ENCODE measurements around the gene PATZ1.

Gene PATZ1

DNA sequence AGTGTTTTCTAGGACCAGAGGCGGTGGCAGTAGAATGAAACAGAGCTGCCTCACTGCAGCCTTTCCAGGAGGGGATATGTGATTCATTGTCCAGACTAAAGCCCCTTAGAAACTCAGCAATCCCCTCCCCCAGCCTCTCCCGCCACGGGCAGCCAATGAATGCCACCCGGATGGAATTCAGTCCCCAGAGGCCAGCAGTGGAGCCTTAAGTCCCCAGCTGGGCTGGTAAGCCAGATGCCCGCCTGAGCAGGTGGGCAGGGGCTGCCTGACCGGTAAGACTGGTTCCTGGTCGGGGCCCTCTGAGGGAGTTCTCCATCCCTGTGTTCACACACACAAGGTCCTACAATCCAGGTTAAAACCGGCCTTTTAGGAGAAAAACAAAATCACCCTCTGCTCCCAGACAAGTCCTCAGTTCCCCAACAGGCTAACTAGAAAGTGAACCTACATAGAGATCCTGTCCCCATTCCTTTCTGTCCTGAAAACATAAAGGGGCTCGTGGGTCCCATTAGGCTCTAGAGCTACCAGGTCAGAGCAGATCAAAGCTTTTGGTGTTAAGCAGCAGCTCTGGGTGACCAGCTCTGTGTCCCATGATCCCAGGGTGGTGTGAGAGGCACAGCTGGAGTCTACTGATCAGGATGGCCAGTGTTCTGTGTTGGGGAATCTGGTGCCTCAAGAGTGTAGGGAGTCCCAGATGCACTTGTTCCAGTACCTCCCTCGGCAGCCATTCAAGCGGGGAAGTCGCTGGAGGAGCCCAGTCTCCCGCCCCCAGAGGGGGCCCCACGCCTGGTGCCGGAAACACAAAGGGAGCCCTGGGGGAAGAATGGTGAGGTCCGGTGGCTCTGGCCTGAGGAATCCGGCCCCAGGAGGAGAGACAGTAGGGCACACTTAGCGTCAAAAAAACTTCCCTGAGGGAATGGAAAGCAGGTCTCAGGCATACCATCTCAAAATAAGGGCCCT, 2.6 kb downstream of the PATZ1 start:
- H2AFZ ChIP-seq (ENCODE audit: low read length, unreplicated experiment) = no peak overlapping the region
- H3K27ac ChIP-seq (ENCODE audit: low read depth, low read length) = no peak overlapping the region
- no peaks in the 10 kb centered on the region for H3K27me3 ChIP-seq (ENCODE audit: insufficient read depth, low read length)
- H3K4me3 ChIP-seq (ENCODE audit: low read depth, low read length) = peak overlapping the region; percentile 88
- peaks cover 7% of the 10 kb centered on the region for H3K79me2 ChIP-seq (ENCODE audit: control insufficient read depth, insufficient read depth, low read length, unreplicated experiment)
- H3K36me3 ChIP-seq (ENCODE audit: insufficient read depth, low read length) = no peaks in the 10 kb centered on the region
- H3K4me1 ChIP-seq (ENCODE audit: control insufficient read depth, insufficient read depth, low read length, unreplicated experiment) = peaks cover 20% of the 10 kb centered on the region

DNA sequence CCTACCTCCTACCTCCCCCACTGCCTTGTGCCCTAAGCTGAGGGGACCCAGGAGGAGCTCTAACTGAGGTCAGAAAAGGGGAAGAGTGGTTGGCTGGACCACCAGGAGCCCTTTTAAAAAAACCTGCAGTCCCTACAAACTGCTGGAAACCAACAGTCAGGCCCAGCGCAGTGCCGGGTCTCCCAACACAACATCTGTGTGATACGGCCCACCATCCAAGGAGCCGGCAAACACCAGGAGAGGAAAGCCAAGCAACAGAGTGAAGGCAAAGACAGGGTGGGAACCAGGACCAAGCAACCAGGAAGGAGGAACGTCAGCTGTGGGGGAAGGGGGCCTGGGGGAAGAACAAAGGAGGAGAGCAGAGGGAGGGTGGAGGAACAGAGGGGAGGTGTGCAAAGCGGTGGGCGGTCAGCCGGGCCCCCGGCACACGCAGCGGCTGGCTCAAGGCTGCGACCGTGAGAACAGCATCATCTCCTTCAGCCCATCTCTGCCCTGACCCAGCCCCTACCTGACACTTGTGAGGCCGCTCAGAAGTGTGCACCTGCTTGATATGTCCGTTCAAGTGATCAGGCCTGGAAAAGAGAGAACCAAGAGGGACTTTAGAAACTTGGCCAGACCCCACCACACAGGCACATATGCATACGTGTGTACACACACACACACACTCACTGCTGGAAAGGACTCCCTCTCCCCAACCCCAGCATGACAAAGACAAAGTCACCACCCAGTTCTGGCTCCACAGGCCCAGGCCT, 3.6 kb downstream of the PATZ1 start:
- Histone ChIP-seq H3K27ac (ENCODE audit: low read depth, low read length) (no peak overlapping the region), H2AFZ (ENCODE audit: low read length, unreplicated experiment) (no peak overlapping the region), H3K79me2 (ENCODE audit: control insufficient read depth, insufficient read depth, low read length, unreplicated experiment) (peaks cover 7% of the 10 kb centered on the region), H3K27me3 (ENCODE audit: insufficient read depth, low read length) (no peaks in the 10 kb centered on the region), H3K4me1 (ENCODE audit: control insufficient read depth, insufficient read depth, low read length, unreplicated experiment) (peaks cover 20% of the 10 kb centered on the region), H3K36me3 (ENCODE audit: insufficient read depth, low read length) (no peaks in the 10 kb centered on the region), H3K4me3 (ENCODE audit: low read depth, low read length) (no peak overlapping the region)

DNA sequence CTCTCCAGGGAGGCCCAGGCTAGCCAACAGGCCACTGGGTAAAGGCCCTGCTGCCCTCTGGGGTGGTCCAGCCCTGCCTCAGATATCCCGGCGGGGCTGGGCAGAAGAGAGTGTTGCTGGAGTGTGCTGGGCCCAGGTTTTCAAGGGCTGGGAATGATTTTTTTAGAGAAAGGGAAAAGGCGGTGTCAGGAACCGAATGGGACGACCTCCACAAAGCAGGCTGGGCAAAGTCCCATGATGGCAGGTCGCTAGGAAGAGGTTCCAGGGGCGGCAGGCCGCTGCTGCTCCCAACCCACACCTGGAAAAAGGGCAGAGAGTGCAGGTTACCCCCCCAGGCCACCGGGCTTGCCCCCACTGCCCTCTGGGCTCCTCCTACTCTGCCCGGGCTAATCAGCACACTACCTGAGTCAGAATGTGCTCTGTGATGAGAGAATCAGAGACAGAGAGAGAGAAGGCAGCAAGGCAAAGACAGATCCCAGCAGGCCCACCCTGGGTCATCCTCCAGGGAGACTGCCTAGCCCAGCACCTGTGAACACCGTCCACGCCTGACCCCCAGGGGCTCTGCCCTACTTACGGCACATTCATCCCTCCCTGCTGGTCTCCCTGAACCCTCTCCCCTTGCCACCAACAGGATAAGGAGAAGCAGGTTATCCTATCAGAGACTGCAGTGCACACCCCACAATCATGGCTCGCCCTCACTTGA, 4.6 kb downstream of the PATZ1 start:
- Histone ChIP-seq H3K4me3 (ENCODE audit: low read depth, low read length) (no peak overlapping the region), H3K27me3 (ENCODE audit: insufficient read depth, low read length) (no peaks in the 10 kb centered on the region), H3K27ac (ENCODE audit: low read depth, low read length) (no peak overlapping the region), H3K36me3 (ENCODE audit: insufficient read depth, low read length) (no peaks in the 10 kb centered on the region), H2AFZ (ENCODE audit: low read length, unreplicated experiment) (no peak overlapping the region), H3K79me2 (ENCODE audit: control insufficient read depth, insufficient read depth, low read length, unreplicated experiment) (peaks cover 7% of the 10 kb centered on the region), H3K4me1 (ENCODE audit: control insufficient read depth, insufficient read depth, low read length, unreplicated experiment) (peaks cover 23% of the 10 kb centered on the region)

DNA sequence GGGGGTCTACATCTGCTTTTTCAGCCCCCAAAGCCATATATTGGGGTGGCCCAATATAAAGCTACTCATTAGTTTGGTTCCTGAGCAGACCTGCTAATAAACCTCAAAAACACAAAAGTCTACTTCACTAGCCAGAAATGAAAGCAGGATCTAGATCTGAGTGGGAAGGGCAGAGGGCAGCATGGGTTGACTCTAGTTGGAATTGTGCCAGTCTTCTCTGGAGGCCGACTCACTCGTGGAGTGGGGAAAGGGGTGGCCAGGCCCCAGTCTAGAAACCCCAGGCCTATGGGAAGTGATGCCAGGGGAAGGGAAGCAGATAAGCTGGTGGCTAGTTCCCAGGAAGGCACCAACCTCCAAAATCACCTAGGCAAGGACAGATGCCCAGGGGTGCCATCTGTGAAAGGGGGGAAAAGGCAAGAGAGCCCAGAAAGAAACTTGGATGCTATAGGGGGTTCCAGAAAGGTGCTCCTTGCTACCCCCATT, 5.3 kb downstream of the PATZ1 start:
- no peak overlapping the region for H3K27ac ChIP-seq (ENCODE audit: low read depth, low read length)
- no peak overlapping the region for H3K4me3 ChIP-seq (ENCODE audit: low read depth, low read length)
- peaks cover 23% of the 10 kb centered on the region for H3K4me1 ChIP-seq (ENCODE audit: control insufficient read depth, insufficient read depth, low read length, unreplicated experiment)
- H3K79me2 ChIP-seq (ENCODE audit: control insufficient read depth, insufficient read depth, low read length, unreplicated experiment) = peaks cover 7% of the 10 kb centered on the region
- H2AFZ ChIP-seq (ENCODE audit: low read length, unreplicated experiment) = no peak overlapping the region
- H3K36me3 ChIP-seq (ENCODE audit: insufficient read depth, low read length) = no peaks in the 10 kb centered on the region
- H3K27me3 ChIP-seq (ENCODE audit: insufficient read depth, low read length) = no peaks in the 10 kb centered on the region

DNA sequence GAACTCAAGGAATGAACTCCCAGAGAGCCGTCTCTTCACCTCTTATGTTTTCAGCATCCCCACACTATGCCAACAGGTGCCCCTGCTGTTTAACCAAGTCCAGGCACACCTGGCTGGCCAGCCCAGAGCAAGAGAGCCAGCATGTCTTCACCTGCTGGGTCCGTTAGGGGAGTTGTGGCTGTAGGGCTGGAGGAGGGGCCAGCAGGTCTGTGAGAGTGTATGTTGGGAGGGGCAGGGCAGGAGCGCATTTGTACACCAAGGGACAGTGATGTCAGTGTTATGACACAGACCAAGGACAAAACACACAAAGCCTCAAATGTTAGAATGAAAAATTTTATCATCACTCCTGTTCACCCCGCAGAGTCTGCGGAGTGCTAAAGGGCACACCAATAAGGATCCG, 5.8 kb downstream of the PATZ1 start:
- Histone ChIP-seq H3K27ac (ENCODE audit: low read depth, low read length) (no peak overlapping the region), H3K36me3 (ENCODE audit: insufficient read depth, low read length) (no peaks in the 10 kb centered on the region), H3K79me2 (ENCODE audit: control insufficient read depth, insufficient read depth, low read length, unreplicated experiment) (peaks cover 7% of the 10 kb centered on the region), H2AFZ (ENCODE audit: low read length, unreplicated experiment) (no peak overlapping the region), H3K27me3 (ENCODE audit: insufficient read depth, low read length) (no peaks in the 10 kb centered on the region), H3K4me1 (ENCODE audit: control insufficient read depth, insufficient read depth, low read length, unreplicated experiment) (peaks cover 23% of the 10 kb centered on the region), H3K4me3 (ENCODE audit: low read depth, low read length) (no peak overlapping the region)

DNA sequence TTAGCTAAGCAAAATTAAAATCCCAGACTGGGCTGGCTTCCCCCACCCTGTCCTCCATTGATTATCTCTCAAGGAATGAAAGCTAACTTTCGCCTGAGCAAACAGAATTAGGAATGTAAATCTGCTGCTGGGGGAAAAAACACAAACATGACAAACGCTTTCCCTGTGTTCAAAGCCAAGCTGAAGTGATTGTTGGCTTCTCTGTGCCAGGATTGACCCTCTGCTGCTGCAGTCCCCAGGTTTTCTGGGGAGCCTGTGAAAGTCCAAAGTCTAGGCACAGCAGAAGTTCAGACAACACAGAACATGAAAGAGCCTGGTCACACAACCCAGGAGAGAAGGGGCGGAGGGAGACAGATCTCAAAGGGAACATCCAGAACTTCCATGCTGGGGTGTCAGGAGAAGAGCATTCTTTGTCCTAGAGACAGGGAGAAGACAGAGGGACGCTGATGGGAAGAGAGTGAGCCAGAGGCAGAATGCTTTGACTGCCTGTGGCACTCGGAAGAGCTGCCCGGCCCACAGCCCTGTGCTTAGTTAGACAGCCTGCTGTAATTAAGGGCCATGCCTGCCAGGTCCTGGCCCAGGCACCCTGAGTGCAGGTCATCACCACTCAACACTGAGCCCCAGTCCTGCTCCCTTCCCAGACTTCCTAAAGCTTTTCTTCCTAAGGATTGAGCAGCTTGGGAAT, 6.9 kb downstream of the PATZ1 start:
- Histone ChIP-seq H3K27ac (ENCODE audit: low read depth, low read length) (no peak overlapping the region), H3K4me1 (ENCODE audit: control insufficient read depth, insufficient read depth, low read length, unreplicated experiment) (peaks cover 15% of the 10 kb centered on the region), H3K27me3 (ENCODE audit: insufficient read depth, low read length) (no peaks in the 10 kb centered on the region), H3K79me2 (ENCODE audit: control insufficient read depth, insufficient read depth, low read length, unreplicated experiment) (peaks cover 2% of the 10 kb centered on the region), H3K4me3 (ENCODE audit: low read depth, low read length) (no peak overlapping the region), H2AFZ (ENCODE audit: low read length, unreplicated experiment) (no peak overlapping the region), H3K36me3 (ENCODE audit: insufficient read depth, low read length) (no peaks in the 10 kb centered on the region)

DNA sequence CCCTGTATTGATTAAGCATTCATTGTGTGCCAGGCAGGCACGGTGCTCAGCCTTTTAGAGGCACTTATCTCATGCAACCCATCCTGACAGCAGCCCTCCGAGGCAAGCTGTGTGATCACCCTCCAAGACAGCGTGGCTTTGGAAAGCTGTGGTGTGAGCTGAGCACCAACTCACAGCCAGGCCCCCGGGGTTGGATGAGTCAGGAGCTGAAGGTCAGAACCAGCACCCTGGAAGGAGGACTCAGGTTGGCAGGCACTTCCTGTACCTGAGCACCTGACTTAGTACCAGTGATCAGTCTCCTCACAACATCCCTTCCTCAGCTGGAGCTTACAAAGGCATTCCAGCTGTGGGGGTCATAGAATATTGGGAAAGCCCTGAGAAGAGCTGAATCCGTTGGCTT, 9.0 kb downstream of the PATZ1 start:
- Histone ChIP-seq H3K27ac (ENCODE audit: low read depth, low read length) (no peak overlapping the region), H3K4me3 (ENCODE audit: low read depth, low read length) (no peak overlapping the region), H3K36me3 (ENCODE audit: insufficient read depth, low read length) (no peaks in the 10 kb centered on the region), H2AFZ (ENCODE audit: low read length, unreplicated experiment) (no peak overlapping the region), H3K79me2 (ENCODE audit: control insufficient read depth, insufficient read depth, low read length, unreplicated experiment) (no peaks in the 10 kb centered on the region), H3K27me3 (ENCODE audit: insufficient read depth, low read length) (no peaks in the 10 kb centered on the region), H3K4me1 (ENCODE audit: control insufficient read depth, insufficient read depth, low read length, unreplicated experiment) (peaks cover 3% of the 10 kb centered on the region)

DNA sequence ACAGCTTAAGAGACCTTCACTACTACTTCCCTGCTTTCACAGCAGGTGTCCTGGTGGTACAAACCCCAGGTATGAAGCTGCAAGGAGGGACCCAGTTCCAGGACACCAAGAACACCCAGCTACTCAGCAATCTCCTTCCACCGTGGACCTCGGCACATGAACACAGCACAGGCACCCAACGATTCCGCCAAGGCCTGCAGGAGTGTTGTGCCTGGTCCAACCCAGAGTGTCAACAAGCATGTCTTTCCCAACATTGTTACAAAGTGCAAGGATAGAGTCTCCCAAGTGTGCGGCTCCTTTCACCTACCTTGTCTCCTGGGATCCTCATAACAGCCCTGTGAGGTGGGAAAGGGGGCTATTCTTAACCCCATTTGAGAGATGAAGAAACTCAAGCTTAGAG, 11.8 kb downstream of the PATZ1 start:
- no peaks in the 10 kb centered on the region for H3K27me3 ChIP-seq (ENCODE audit: insufficient read depth, low read length)
- H3K4me3 ChIP-seq (ENCODE audit: low read depth, low read length) = no peak overlapping the region
- no peak overlapping the region for H3K27ac ChIP-seq (ENCODE audit: low read depth, low read length)
- no peaks in the 10 kb centered on the region for H3K79me2 ChIP-seq (ENCODE audit: control insufficient read depth, insufficient read depth, low read length, unreplicated experiment)
- H2AFZ ChIP-seq (ENCODE audit: low read length, unreplicated experiment) = no peak overlapping the region
- peaks cover 3% of the 10 kb centered on the region for H3K4me1 ChIP-seq (ENCODE audit: control insufficient read depth, insufficient read depth, low read length, unreplicated experiment)
- H3K36me3 ChIP-seq (ENCODE audit: insufficient read depth, low read length) = no peaks in the 10 kb centered on the region

DNA sequence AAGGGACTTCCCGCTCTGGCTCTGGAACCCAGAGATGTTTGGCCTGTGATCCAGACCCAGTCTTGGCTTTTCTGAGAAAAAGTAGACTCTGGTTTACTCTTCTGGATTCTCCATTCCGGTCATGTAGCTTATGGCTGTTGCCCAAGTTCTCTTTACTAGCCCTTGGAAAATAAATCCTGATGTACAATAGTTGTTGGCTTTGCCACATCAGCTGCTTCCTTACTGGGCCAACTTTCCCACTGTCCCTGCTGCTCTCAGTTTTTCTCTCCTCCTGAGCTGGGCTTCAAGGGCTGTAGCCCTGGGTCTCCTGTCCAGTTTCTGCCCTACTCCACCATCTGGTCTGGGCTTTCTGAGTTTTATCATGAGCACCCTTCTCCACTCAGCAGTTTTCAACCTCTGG, 12.5 kb downstream of the PATZ1 start:
- Histone ChIP-seq H2AFZ (ENCODE audit: low read length, unreplicated experiment) (no peak overlapping the region), H3K27me3 (ENCODE audit: insufficient read depth, low read length) (no peaks in the 10 kb centered on the region), H3K4me3 (ENCODE audit: low read depth, low read length) (no peak overlapping the region), H3K4me1 (ENCODE audit: control insufficient read depth, insufficient read depth, low read length, unreplicated experiment) (peaks cover 3% of the 10 kb centered on the region), H3K36me3 (ENCODE audit: insufficient read depth, low read length) (no peaks in the 10 kb centered on the region), H3K79me2 (ENCODE audit: control insufficient read depth, insufficient read depth, low read length, unreplicated experiment) (no peaks in the 10 kb centered on the region), H3K27ac (ENCODE audit: low read depth, low read length) (no peak overlapping the region)

DNA sequence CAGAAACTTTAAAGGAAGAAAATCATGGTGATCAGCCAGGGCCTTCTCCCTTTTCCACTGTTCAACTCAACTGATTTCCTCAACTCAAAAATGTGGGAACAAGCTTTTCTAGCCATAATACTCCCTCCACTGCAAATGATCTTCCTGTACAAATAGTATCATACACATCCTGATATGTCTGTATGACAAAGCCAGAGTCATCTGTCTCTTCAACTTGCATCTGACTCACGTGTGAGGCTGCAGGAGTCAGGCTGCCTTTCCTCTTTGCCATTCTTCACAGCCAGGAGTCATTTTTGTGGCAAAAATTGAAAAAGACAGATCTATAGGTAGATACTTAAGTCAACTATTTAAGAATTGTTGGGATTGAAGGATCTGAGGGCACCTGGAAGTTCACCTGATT, 13.3 kb downstream of the PATZ1 start:
- H3K4me1 ChIP-seq (ENCODE audit: control insufficient read depth, insufficient read depth, low read length, unreplicated experiment) = peaks cover 3% of the 10 kb centered on the region
- H3K4me3 ChIP-seq (ENCODE audit: low read depth, low read length) = no peak overlapping the region
- no peaks in the 10 kb centered on the region for H3K36me3 ChIP-seq (ENCODE audit: insufficient read depth, low read length)
- H3K79me2 ChIP-seq (ENCODE audit: control insufficient read depth, insufficient read depth, low read length, unreplicated experiment) = no peaks in the 10 kb centered on the region
- H2AFZ ChIP-seq (ENCODE audit: low read length, unreplicated experiment) = no peak overlapping the region
- H3K27ac ChIP-seq (ENCODE audit: low read depth, low read length) = no peak overlapping the region
- H3K27me3 ChIP-seq (ENCODE audit: insufficient read depth, low read length) = no peaks in the 10 kb centered on the region
